DOHH2 (cell line): Measurements from ENCODE around the gene STPG3.

Source experiments
- H3F3A ChIP-seq: fragments of 200-600 bp; sonication (generic), shearing (Covaris generic); 2 replicates; pipeline ENCODE4 v1.6.0; 2016; ENCODE audit warnings: antibody characterized with exemption, mild to moderate bottlenecking; ENCODE audit not compliant: control insufficient read depth, insufficient read depth
- H3K27ac ChIP-seq: fragments of 200-600 bp; sonication (generic); 2 replicates; pipeline ENCODE4 v1.5.1; 2014; ENCODE audit warnings: low read depth, mild to moderate bottlenecking, low read length, moderate library complexity
- H3K27me3 ChIP-seq: fragments of 200-600 bp; sonication (generic); 2 replicates; pipeline ENCODE4 v1.6.1; 2014; ENCODE audit warnings: mild to moderate bottlenecking, low read length, mixed read lengths; ENCODE audit not compliant: control insufficient read depth
- H3K36me3 ChIP-seq: fragments of 200-600 bp; sonication (generic); 2 replicates; pipeline ENCODE4 v1.6.1; 2014; ENCODE audit warnings: mild to moderate bottlenecking, low read length, moderate library complexity, mixed read lengths; ENCODE audit not compliant: control insufficient read depth
- H3K4me1 ChIP-seq: fragments of 200-600 bp; sonication (generic); 2 replicates; pipeline ENCODE4 v1.6.1; 2014; ENCODE audit warnings: mild to moderate bottlenecking, low read length, mixed read lengths; ENCODE audit not compliant: control insufficient read depth
- H3K4me2 ChIP-seq: fragments of 200-600 bp; sonication (generic); 2 replicates; pipeline ENCODE4 v1.6.0; 2014; ENCODE audit warnings: mild to moderate bottlenecking, low read length, moderate library complexity
- H3K4me3 ChIP-seq: fragments of 200-600 bp; sonication (generic); 2 replicates; pipeline ENCODE4 v1.5.1; 2014; ENCODE audit warnings: mild to moderate bottlenecking, low read length, mixed read lengths
- H3K79me2 ChIP-seq: fragments of 200-600 bp; sonication (generic); 2 replicates; pipeline ENCODE4 v1.6.1; 2014; ENCODE audit warnings: mild to moderate bottlenecking, low read length, mixed read lengths; ENCODE audit not compliant: control insufficient read depth
- H3K9me2 ChIP-seq: fragments of 200-600 bp; sonication (generic); replicated peaks from 2 replicates; pipeline ENCODE4 v1.6.1; 2014; ENCODE audit warnings: mild to moderate bottlenecking, low read length, mixed read lengths; ENCODE audit not compliant: control insufficient read depth
- H3K9me3 ChIP-seq: fragments of 200-600 bp; sonication (generic); 2 replicates; pipeline ENCODE4 v1.6.1; 2014; ENCODE audit warnings: antibody characterized with exemption, low read length, mixed read lengths; ENCODE audit not compliant: control insufficient read depth, insufficient read depth
- H4K20me1 ChIP-seq: fragments of 200-600 bp; sonication (generic); 2 replicates; pipeline ENCODE4 v1.6.0; 2014; ENCODE audit warnings: low read depth, mild to moderate bottlenecking, antibody characterized with exemption, low read length, moderate library complexity; ENCODE audit not compliant: control insufficient read depth, insufficient read depth
- EZH2phosphoT487 ChIP-seq: fragments of 200-600 bp; sonication (generic); IDR thresholded peaks from 2 replicates; pipeline ENCODE4 v1.6.1; 2017; ENCODE audit warnings: borderline replicate concordance, mild to moderate bottlenecking, antibody characterized with exemption, low read length, moderate library complexity, mixed read lengths
- TF ChIP-seq, protein P1 (sequence below): fragments of 200-600 bp; sonication (generic); IDR thresholded peaks from one replicate; pipeline ENCODE4 v1.5.1; 2014; ENCODE audit warnings: antibody characterized with exemption, mild to moderate bottlenecking, low read depth, low read length; ENCODE audit not compliant: poor library complexity, severe bottlenecking

STPG3 gene

GRCh38 chr9:137215196-137215986, 35.7 kb upstream of the STPG3 start:
- H3F3A ChIP-seq, result no peaks in the 10 kb centered on the region; the same call in 1 of the 2 replicates
- no peaks in the 10 kb centered on the region for H4K20me1 ChIP-seq
- no peaks in the 10 kb centered on the region for H3K9me2 ChIP-seq
- no peak overlapping the region for H3K4me3 ChIP-seq
- no peaks in the 10 kb centered on the region for H3K79me2 ChIP-seq
- H3K4me2 ChIP-seq, result no peak overlapping the region
- no peaks in the 10 kb centered on the region for H3K4me1 ChIP-seq
- H3K36me3 ChIP-seq, result peaks cover 36% of the 10 kb centered on the region
- H3K9me3 ChIP-seq, result no peaks in the 10 kb centered on the region
- no peak overlapping the region for H3K27ac ChIP-seq
- H3K27me3 ChIP-seq, result no peaks in the 10 kb centered on the region
- TF ChIP-seq, protein P1, sequence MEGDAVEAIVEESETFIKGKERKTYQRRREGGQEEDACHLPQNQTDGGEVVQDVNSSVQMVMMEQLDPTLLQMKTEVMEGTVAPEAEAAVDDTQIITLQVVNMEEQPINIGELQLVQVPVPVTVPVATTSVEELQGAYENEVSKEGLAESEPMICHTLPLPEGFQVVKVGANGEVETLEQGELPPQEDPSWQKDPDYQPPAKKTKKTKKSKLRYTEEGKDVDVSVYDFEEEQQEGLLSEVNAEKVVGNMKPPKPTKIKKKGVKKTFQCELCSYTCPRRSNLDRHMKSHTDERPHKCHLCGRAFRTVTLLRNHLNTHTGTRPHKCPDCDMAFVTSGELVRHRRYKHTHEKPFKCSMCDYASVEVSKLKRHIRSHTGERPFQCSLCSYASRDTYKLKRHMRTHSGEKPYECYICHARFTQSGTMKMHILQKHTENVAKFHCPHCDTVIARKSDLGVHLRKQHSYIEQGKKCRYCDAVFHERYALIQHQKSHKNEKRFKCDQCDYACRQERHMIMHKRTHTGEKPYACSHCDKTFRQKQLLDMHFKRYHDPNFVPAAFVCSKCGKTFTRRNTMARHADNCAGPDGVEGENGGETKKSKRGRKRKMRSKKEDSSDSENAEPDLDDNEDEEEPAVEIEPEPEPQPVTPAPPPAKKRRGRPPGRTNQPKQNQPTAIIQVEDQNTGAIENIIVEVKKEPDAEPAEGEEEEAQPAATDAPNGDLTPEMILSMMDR, result no peak
- TF ChIP-seq EZH2phosphoT487, result no peak

- H3K9me3 ChIP-seq, result no peaks in the 10 kb centered on the region
- no peaks in the 10 kb centered on the region for H3K4me1 ChIP-seq
- no peak for TF ChIP-seq EZH2phosphoT487
- TF ChIP-seq, protein P1, result no peak
- H3F3A ChIP-seq, result no peaks in the 10 kb centered on the region; the same call in 1 of the 2 replicates
- no peak overlapping the region for H3K27ac ChIP-seq
- peaks cover 34% of the 10 kb centered on the region for H3K36me3 ChIP-seq
- H3K4me3 ChIP-seq, result no peak overlapping the region
- H3K27me3 ChIP-seq, result no peaks in the 10 kb centered on the region
- no peak overlapping the region for H3K4me2 ChIP-seq
- H4K20me1 ChIP-seq, result no peaks in the 10 kb centered on the region
- no peaks in the 10 kb centered on the region for H3K79me2 ChIP-seq
- no peaks in the 10 kb centered on the region for H3K9me2 ChIP-seq
Measured at GRCh38 chr9:137216188-137216965, 34.7 kb upstream of the STPG3 start.

DNA sequence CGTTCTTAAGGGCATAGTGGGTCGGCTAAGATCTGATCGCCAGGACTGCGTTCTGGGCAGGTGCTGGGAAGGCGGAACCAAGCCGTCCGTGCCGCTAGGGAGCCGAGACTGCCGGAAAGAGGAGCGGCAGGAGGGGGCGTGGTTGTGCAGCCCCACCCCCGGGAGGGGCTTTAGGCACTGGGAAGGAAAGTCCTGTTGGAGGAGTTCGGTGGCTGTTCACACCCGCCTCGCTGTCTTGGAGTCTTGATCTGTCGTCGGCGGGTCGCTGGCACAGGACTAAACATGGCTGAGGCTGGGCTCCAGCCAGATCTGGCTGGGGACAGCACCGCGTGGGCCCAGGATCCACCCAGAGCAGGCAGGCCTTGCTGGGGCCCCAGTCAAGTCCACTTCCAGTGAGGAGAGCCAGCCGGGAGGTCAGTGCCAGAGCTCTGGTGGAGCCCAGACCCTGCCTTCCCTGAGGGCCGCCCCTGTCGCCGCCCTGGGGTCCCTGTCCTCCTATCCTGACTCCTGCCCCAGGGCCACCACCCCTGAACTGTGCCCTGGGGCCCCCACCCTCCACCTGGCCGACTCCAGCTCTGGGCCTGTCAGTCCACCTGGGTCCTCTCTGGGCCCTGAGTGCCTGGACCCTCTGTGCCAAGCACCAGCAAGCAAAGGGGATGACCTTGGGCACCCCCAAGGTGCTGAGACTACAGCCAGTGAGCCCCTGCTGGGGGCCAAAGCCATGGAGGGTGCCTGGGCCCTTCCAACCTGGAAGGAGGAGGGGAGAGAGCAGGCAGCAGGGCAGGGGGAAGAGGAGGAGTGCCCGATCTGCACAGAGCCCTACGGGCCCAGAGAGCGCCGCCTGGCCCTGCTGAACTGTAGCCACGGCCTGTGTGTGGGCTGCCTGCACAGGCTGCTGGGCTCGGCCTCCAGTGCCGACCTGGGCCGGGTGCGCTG, 33.5 kb upstream of the STPG3 start:
- Histone ChIP-seq H4K20me1 (no peaks in the 10 kb centered on the region), H3K36me3 (peaks cover 30% of the 10 kb centered on the region), H3F3A (no peaks in the 10 kb centered on the region; the same call in 1 of the 2 replicates), H3K9me2 (no peaks in the 10 kb centered on the region), H3K4me3 (no peak overlapping the region), H3K27ac (no peak overlapping the region), H3K27me3 (no peaks in the 10 kb centered on the region), H3K4me2 (no peak overlapping the region), H3K79me2 (no peaks in the 10 kb centered on the region), H3K9me3 (no peaks in the 10 kb centered on the region), H3K4me1 (peaks cover 3% of the 10 kb centered on the region)
- TF ChIP-seq, protein P1, result no peak
- TF ChIP-seq EZH2phosphoT487, result no peak
